Mucosa of rectum (tissue), 2 donors: ENCODE data around the gene WNT9B.
A peak's percentile ranks its signal among the peaks of the same experiment; 100 is the strongest.

ENCODE experiments used
- H3K27ac ChIP-seq, 2 donors: one replicate each; pipeline ENCODE4 v1.7.0; 2013; ENCODE audit warnings: inconsistent platforms in 2 of 2, low read depth in 2 of 2, low read length in 2 of 2
- H3K27me3 ChIP-seq, 2 donors: one replicate each; pipeline ENCODE4 v1.7.0; 2013; ENCODE audit warnings: low read length in 2 of 2; ENCODE audit not compliant: control insufficient read depth in 2 of 2, insufficient read depth in 2 of 2
- H3K36me3 ChIP-seq, 2 donors: one replicate each; pipeline ENCODE4 v1.7.0; 2013; ENCODE audit warnings: low read length in 2 of 2; ENCODE audit not compliant: control insufficient read depth in 2 of 2, insufficient read depth in 2 of 2
- H3K4me1 ChIP-seq, 2 donors: one replicate each; pipeline ENCODE4 v1.7.0; 2013; ENCODE audit warnings: low read length in 2 of 2, mild to moderate bottlenecking in 1 of 2; ENCODE audit not compliant: control insufficient read depth in 2 of 2, insufficient read depth in 2 of 2
- H3K4me3 ChIP-seq, 2 donors: one replicate each; pipeline ENCODE4 v1.7.0; 2013; ENCODE audit warnings: low read length in 2 of 2
- H3K9ac ChIP-seq, 2 donors: one replicate each; pipeline ENCODE4 v1.7.0; 2013; ENCODE audit warnings: low read length in 2 of 2, low read depth in 1 of 2, mild to moderate bottlenecking in 1 of 2
- H3K9me3 ChIP-seq, 2 donors: one replicate each; pipeline ENCODE4 v1.7.0; 2013; ENCODE audit warnings: low read length in 2 of 2; ENCODE audit not compliant: control insufficient read depth in 2 of 2
- donor health status: healthy.
- donor health status: Normal muscosa, but diverticular disease.

Gene WNT9B

GRCh38 chr17:46869975-46870803 is 18.8 kb downstream of the WNT9B start:
- Histone ChIP-seq H3K9me3 (no peaks in the 10 kb centered on the region), H3K27ac (no peak overlapping the region), H3K36me3 (no peaks in the 10 kb centered on the region), H3K9ac (no peak overlapping the region), H3K27me3 (peaks cover 0 to 2% of the 10 kb centered on the region in 2 donors), H3K4me1 (peaks cover 6 to 9% of the 10 kb centered on the region in 2 donors), H3K4me3 (no peak overlapping the region)

- no peaks in the 10 kb centered on the region for H3K27me3 ChIP-seq
- no peak overlapping the region for H3K4me3 ChIP-seq
- H3K36me3 ChIP-seq, result no peaks in the 10 kb centered on the region
- no peak overlapping the region for H3K9ac ChIP-seq
- H3K27ac ChIP-seq, result no peak overlapping the region
- H3K4me1 ChIP-seq, result peaks cover 6 to 9% of the 10 kb centered on the region in 2 donors
- H3K9me3 ChIP-seq, result no peaks in the 10 kb centered on the region
Measured at GRCh38 chr17:46872421-46872820, 21.0 kb downstream of the WNT9B start.

DNA sequence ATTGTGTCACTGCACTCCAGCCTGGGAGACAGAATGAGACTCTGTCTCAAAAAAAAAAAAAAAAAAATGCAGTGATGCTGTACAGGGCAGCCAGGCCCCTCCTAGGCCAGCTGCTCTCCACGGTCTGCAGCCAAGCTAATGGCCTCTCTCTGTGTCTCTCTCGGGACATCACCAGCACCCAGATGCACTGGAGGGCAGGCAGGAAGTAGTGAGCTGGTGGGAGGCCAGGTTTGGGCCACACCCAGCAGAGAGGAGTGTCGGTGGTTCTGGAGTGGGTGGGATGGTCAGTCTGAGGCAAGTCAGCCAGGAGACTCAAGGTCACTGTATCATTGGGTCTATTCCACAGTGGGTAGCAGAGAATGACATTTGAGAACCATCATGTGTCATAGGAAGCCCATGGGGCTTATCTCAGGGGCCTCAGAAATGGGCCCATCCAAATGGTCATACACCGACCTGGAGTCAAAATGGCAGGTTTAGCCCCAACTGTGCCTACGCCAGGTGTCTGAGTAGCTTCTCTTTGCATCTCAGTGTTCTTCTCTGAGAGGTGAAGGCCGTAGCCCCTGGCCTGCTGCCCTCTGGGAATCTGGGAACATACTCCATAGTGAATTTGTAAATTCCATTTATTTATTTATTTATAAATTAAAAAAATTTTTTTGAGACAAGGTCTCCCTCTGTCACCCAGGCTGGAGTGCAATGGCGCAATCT is 22.7 kb downstream of the WNT9B start:
- Histone ChIP-seq H3K4me3 (no peak overlapping the region), H3K9ac (no peak overlapping the region), H3K36me3 (no peaks in the 10 kb centered on the region), H3K27ac (no peak overlapping the region), H3K4me1 (peaks cover 8 to 9% of the 10 kb centered on the region in 2 donors), H3K27me3 (no peaks in the 10 kb centered on the region), H3K9me3 (no peaks in the 10 kb centered on the region)

- Histone ChIP-seq H3K9ac (no peak overlapping the region), H3K4me1 (peaks cover 8 to 9% of the 10 kb centered on the region in 2 donors), H3K9me3 (no peaks in the 10 kb centered on the region), H3K27me3 (no peaks in the 10 kb centered on the region), H3K36me3 (no peaks in the 10 kb centered on the region), H3K27ac (no peak overlapping the region), H3K4me3 (no peak overlapping the region)
Measured at GRCh38 chr17:46874906-46875305, 23.5 kb downstream of the WNT9B start.

DNA sequence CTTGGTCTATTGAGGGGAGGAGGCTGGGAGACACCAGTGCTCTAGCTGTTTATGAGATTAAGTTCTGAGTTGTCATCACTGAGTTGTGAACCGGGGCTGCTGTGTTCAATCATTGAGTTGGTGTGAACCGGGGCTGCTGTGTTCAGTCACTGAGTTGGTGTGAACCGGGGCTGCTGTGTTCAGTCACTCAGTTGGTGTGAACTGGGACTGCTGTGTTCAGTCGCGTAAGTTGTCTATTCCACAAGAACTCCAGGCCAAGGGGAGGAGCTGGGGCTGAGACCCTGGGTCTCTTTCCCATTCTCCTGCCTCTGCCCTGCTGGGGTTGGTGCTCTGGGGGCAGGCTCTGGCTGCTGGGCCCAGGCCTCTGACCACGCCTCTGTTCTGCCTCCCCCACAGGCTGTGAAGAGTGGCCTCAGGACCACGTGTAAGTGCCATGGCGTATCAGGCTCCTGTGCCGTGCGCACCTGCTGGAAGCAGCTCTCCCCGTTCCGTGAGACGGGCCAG is 24.5 kb downstream of the WNT9B start:
- H3K27me3 ChIP-seq, result no peaks in the 10 kb centered on the region
- H3K36me3 ChIP-seq, result no peaks in the 10 kb centered on the region
- peak overlapping the region in 1 of 2 donors; percentile 6 for H3K9ac ChIP-seq
- H3K27ac ChIP-seq, result no peak overlapping the region
- no peaks in the 10 kb centered on the region for H3K9me3 ChIP-seq
- peaks cover 4 to 5% of the 10 kb centered on the region in 2 donors for H3K4me1 ChIP-seq
- no peak overlapping the region for H3K4me3 ChIP-seq

- no peaks in the 10 kb centered on the region for H3K9me3 ChIP-seq
- no peaks in the 10 kb centered on the region for H3K36me3 ChIP-seq
- H3K4me1 ChIP-seq, result peaks cover 0 to 2% of the 10 kb centered on the region in 2 donors
- H3K27ac ChIP-seq, result no peak overlapping the region
- H3K4me3 ChIP-seq, result no peak overlapping the region
- H3K9ac ChIP-seq, result peak overlapping the region in 1 of 2 donors; percentile 6
- H3K27me3 ChIP-seq, result no peaks in the 10 kb centered on the region
Measured at GRCh38 chr17:46876353-46876887, 25.0 kb downstream of the WNT9B start.

- Histone ChIP-seq H3K27ac (no peak overlapping the region), H3K4me3 (no peak overlapping the region), H3K27me3 (no peaks in the 10 kb centered on the region), H3K4me1 (peaks cover 0 to 2% of the 10 kb centered on the region in 2 donors), H3K9me3 (no peaks in the 10 kb centered on the region), H3K36me3 (no peaks in the 10 kb centered on the region), H3K9ac (no peak overlapping the region)
Measured at GRCh38 chr17:46876926-46877325, 25.5 kb downstream of the WNT9B start.

DNA sequence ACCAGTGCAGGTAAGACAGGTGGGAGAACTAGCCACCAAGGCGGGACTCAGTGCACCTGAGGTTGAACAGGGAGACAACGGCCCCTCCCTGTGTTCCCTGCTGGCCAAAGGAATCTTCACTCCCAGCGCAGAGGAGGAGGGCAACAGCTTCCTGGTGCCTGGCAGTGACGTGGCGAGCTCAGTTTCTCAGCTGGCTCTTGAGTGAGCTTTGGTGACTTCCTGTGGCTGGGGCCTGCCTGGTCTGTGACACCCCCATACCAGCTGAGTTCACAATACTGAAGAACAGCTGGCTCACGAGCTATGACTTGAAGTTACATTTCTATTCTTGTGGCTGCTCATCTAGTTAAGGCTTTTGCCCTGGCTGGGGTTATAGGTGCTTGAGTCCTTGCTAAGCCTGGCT is 26.1 kb downstream of the WNT9B start:
- Histone ChIP-seq H3K27me3 (no peaks in the 10 kb centered on the region), H3K9ac (no peak overlapping the region), H3K4me1 (peaks cover 0 to 2% of the 10 kb centered on the region in 2 donors), H3K9me3 (no peaks in the 10 kb centered on the region), H3K4me3 (no peak overlapping the region), H3K27ac (no peak overlapping the region), H3K36me3 (no peaks in the 10 kb centered on the region)

DNA sequence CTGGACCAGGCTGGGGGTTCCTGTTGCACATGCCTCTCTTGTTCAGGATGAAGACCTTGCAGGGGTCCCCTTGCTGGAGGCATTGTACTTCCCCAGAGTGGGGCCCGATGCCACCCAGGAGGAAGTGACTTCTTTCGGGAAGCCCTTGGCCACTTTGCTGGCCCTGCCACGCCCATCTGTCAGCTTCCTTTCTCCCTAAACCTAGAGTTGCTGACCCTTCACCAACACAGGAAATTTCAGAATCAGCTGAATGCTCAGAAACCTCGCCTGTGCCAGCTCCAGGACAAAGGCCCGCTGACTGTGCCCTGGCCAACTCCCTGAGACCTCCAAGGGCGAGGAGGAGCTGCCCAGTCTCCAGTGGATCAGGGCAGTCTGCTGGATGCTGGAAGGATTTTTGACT is 26.7 kb downstream of the WNT9B start:
- H3K27ac ChIP-seq, result no peak overlapping the region
- H3K9me3 ChIP-seq, result no peaks in the 10 kb centered on the region
- H3K27me3 ChIP-seq, result no peaks in the 10 kb centered on the region

GRCh38 chr17:46879101-46879500 is 27.7 kb downstream of the WNT9B start:
- no peak overlapping the region for H3K27ac ChIP-seq
- H3K36me3 ChIP-seq, result no peaks in the 10 kb centered on the region

More for the DNA sequence above, 26.7 kb downstream of the WNT9B start:
- no peaks in the 10 kb centered on the region for H3K36me3 ChIP-seq
- no peak overlapping the region for H3K4me3 ChIP-seq
- no peak overlapping the region for H3K9ac ChIP-seq
- peaks cover 0 to 2% of the 10 kb centered on the region in 2 donors for H3K4me1 ChIP-seq

More at GRCh38 chr17:46879101-46879500, 27.7 kb downstream of the WNT9B start:
- no peaks in the 10 kb centered on the region for H3K9me3 ChIP-seq
- no peaks in the 10 kb centered on the region for H3K27me3 ChIP-seq
- peaks cover 0 to 2% of the 10 kb centered on the region in 2 donors for H3K4me1 ChIP-seq
- no peak overlapping the region for H3K4me3 ChIP-seq
- H3K9ac ChIP-seq, result no peak overlapping the region
